H9 (cell line): ENCODE results near the gene MAP7. TPM values are rescaled to one million over a fixed set of nuclear protein-coding genes. Genes with fewer than 3 reads are reported as not detected.

Source experiments
- DNase-seq: peaks from one replicate; pipeline ENCODE4 v3.0.0-alpha.2; 2017
- H2AFZ ChIP-seq: one replicate; pipeline ENCODE4 v1.6.1; 2013; ENCODE audit warnings: mild to moderate bottlenecking, low read length, control low read depth, moderate library complexity
- H2AK5ac ChIP-seq: 2 replicates; pipeline ENCODE4 v1.6.1; 2013; ENCODE audit warnings: low read length, control low read depth, mixed read lengths; ENCODE audit not compliant: insufficient read length
- H2BK120ac ChIP-seq: one replicate; pipeline ENCODE4 v1.6.1; 2013; ENCODE audit warnings: low read depth, mild to moderate bottlenecking, low read length, control low read depth, inconsistent platforms; ENCODE audit not compliant: poor library complexity, severe bottlenecking
- H2BK12ac ChIP-seq: 2 replicates; pipeline ENCODE4 v1.6.1; 2013; ENCODE audit warnings: low read length, control low read depth, mixed read lengths, low read depth; ENCODE audit not compliant: insufficient read length
- H2BK15ac ChIP-seq: 2 replicates; pipeline ENCODE4 v1.6.1; 2013; ENCODE audit warnings: low read depth, low read length, control low read depth
- H2BK20ac ChIP-seq: one replicate; pipeline ENCODE4 v1.6.1; 2013; ENCODE audit warnings: low read depth, mild to moderate bottlenecking, low read length, control low read depth, inconsistent platforms; ENCODE audit not compliant: poor library complexity, severe bottlenecking
- H2BK5ac ChIP-seq: 2 replicates; pipeline ENCODE4 v1.6.1; 2013; ENCODE audit warnings: low read length, control low read depth, mixed read lengths; ENCODE audit not compliant: insufficient read length
- H3K14ac ChIP-seq: 2 replicates; pipeline ENCODE4 v1.6.1; 2013; ENCODE audit warnings: low read length, control low read depth; ENCODE audit not compliant: insufficient read depth
- H3K18ac ChIP-seq: 2 replicates; pipeline ENCODE4 v1.6.1; 2013; ENCODE audit warnings: low read depth, mild to moderate bottlenecking, mixed read lengths, low read length, control low read depth; ENCODE audit not compliant: insufficient read length
- H3K23ac ChIP-seq: 2 replicates; pipeline ENCODE4 v1.6.1; 2013; ENCODE audit warnings: low read length, control low read depth, mixed read lengths, low read depth; ENCODE audit not compliant: insufficient read length
- H3K23me2 ChIP-seq: 2 replicates; pipeline ENCODE4 v1.6.1; 2013; ENCODE audit warnings: low read depth, mild to moderate bottlenecking, mixed read lengths, low read length, control low read depth; ENCODE audit not compliant: insufficient read length, poor library complexity, severe bottlenecking
- H3K27ac ChIP-seq: 2 replicates; pipeline ENCODE4 v1.5.1; 2013; ENCODE audit warnings: low read length, control low read depth, mixed read lengths, low read depth; ENCODE audit not compliant: insufficient read length
- H3K27me3 ChIP-seq: 2 replicates; pipeline ENCODE4 v1.6.1; 2013; ENCODE audit warnings: low read length, control low read depth, inconsistent platforms; ENCODE audit not compliant: insufficient read depth
- H3K4ac ChIP-seq: 2 replicates; pipeline ENCODE4 v1.6.1; 2013; ENCODE audit warnings: low read depth, mild to moderate bottlenecking, control low read depth, inconsistent platforms, low read length, moderate library complexity
- H3K4me1 ChIP-seq: 2 replicates; pipeline ENCODE4 v1.6.1; 2013; ENCODE audit warnings: low read length, control low read depth, inconsistent platforms; ENCODE audit not compliant: insufficient read depth
- H3K4me2 ChIP-seq: 2 replicates; pipeline ENCODE4 v1.6.1; 2013; ENCODE audit warnings: low read length, control low read depth, mixed read lengths; ENCODE audit not compliant: insufficient read length, insufficient read depth
- H3K56ac ChIP-seq: 2 replicates; pipeline ENCODE4 v1.6.1; 2013; ENCODE audit warnings: low read depth, mild to moderate bottlenecking, mixed read lengths, low read length, control low read depth; ENCODE audit not compliant: insufficient read length
- H3K79me1 ChIP-seq: 2 replicates; pipeline ENCODE4 v1.6.1; 2013; ENCODE audit warnings: low read depth, mild to moderate bottlenecking, moderate library complexity, low read length, control low read depth, inconsistent platforms; ENCODE audit not compliant: insufficient read depth, poor library complexity, severe bottlenecking
- H3K79me2 ChIP-seq: 2 replicates; pipeline ENCODE4 v1.6.1; 2013; ENCODE audit warnings: low read length, control low read depth, inconsistent platforms; ENCODE audit not compliant: insufficient read depth
- H3K9ac ChIP-seq: 2 replicates; pipeline ENCODE4 v1.6.1; 2013; ENCODE audit warnings: low read length, control low read depth, mixed read lengths; ENCODE audit not compliant: insufficient read length; ENCODE audit errors: extremely low read depth
- H3K9me3 ChIP-seq: one replicate; pipeline ENCODE4 v1.6.1; 2013; ENCODE audit warnings: low read depth, low read length, inconsistent platforms; ENCODE audit not compliant: control insufficient read depth
- H3T11ph ChIP-seq: one replicate; pipeline ENCODE4 v1.6.1; 2013; ENCODE audit warnings: mild to moderate bottlenecking, low read length, control low read depth, inconsistent platforms
- H4K20me1 ChIP-seq: one replicate; pipeline ENCODE4 v1.6.1; 2013; ENCODE audit not compliant: control insufficient read depth, insufficient read length, insufficient read depth
- H4K5ac ChIP-seq: 2 replicates; pipeline ENCODE4 v1.6.1; 2013; ENCODE audit warnings: low read depth, mild to moderate bottlenecking, mixed read lengths, low read length, control low read depth; ENCODE audit not compliant: insufficient read length
- H4K8ac ChIP-seq: replicated peaks from 2 replicates; pipeline ENCODE4 v1.6.1; 2013; ENCODE audit warnings: low read length, control low read depth, mixed read lengths, low read depth; ENCODE audit not compliant: insufficient read length
- H4K91ac ChIP-seq: 2 replicates; pipeline ENCODE4 v1.6.1; 2013; ENCODE audit warnings: low read depth, mild to moderate bottlenecking, moderate library complexity, mixed read lengths, low read length, control low read depth; ENCODE audit not compliant: insufficient read length
- H3K27ac Mint-ChIP-seq, 3 experiments: 2 replicates in 2 of 3; 3 replicates in 1 of 3; pipeline ENCODE4 v1.8.0; 2020 to 2021; ENCODE audit warnings: mixed read lengths in 3 of 3, mild to moderate bottlenecking in 1 of 3, moderate library complexity in 1 of 3
- H3K27me3 Mint-ChIP-seq: 2 replicates; pipeline ENCODE4 v1.8.0; 2021; ENCODE audit warnings: low read depth, mild to moderate bottlenecking, moderate library complexity, mixed read lengths
- H3K36me3 Mint-ChIP-seq, 3 experiments: 2 replicates in 2 of 3; 3 replicates in 1 of 3; pipeline ENCODE4 v1.8.0; 2020 to 2021; ENCODE audit warnings: low read depth in 3 of 3, mixed read lengths in 3 of 3; ENCODE audit not compliant: insufficient read depth in 1 of 3
- H3K4me1 Mint-ChIP-seq, 2 experiments: 2 replicates each; pipeline ENCODE4 v1.8.0; 2020; ENCODE audit warnings: mixed read lengths in 2 of 2
- H3K4me3 Mint-ChIP-seq, 2 experiments: 2 replicates in 1 of 2; 3 replicates in 1 of 2; pipeline ENCODE4 v1.8.0; 2020 to 2021; ENCODE audit warnings: mild to moderate bottlenecking in 2 of 2, mixed read lengths in 2 of 2, moderate library complexity in 1 of 2
- H3K9me3 Mint-ChIP-seq, 2 experiments: 2 replicates in 1 of 2; 3 replicates in 1 of 2; pipeline ENCODE4 v1.8.0; 2020; ENCODE audit warnings: mild to moderate bottlenecking in 2 of 2, mixed read lengths in 2 of 2, moderate library complexity in 1 of 2
- CTCF ChIP-seq: fragments of 200-600 bp; sonication (generic); conservative IDR thresholded peaks from 3 replicates; pipeline ENCODE4 v1.8.0; 2021; ENCODE audit warnings: antibody characterized with exemption, mild to moderate bottlenecking
- WGBS: extraction: QIAGEN DNeasy Blood & Tissue Kit; methylation state at CpG from one replicate; pipeline ENCODE4 v1.1.7; 2013; ENCODE audit warnings: missing lambda C conversion rate, low lambda C conversion rate, mixed read lengths; ENCODE audit not compliant: insufficient read length; ENCODE audit errors: extremely low coverage; 5-methylcytosine and 5-hydroxymethylcytosine counted together
- total RNA-seq: library from RNA; stranded (reverse); gene quantifications from 2 replicates; pipeline ENCODE4 v1.2.1, GENCODE V29; 2021

The MAP7 gene
- total RNA-seq, 1 experiment from 2014 or later, result 51.1 TPM

GRCh38 chr6:136533487-136533886 lies 16.7 kb downstream of the MAP7 start:
- Histone ChIP-seq H3K27me3 (no peaks in the 10 kb centered on the region), H3K79me1 (peaks cover 4% of the 10 kb centered on the region), H3K9ac (no peak overlapping the region), H4K8ac (no peak overlapping the region), H3K18ac (no peak overlapping the region), H4K20me1 (no peaks in the 10 kb centered on the region), H3K23me2 (no peaks in the 10 kb centered on the region), H3K27ac (no peak overlapping the region), H4K5ac (no peak overlapping the region), H3T11ph (no peak overlapping the region), H3K4me1 (peaks cover 1% of the 10 kb centered on the region; the same call in 1 of the 2 replicates), H2BK15ac (no peak overlapping the region), H4K91ac (no peak overlapping the region), H2AFZ (no peak overlapping the region), H2BK120ac (no peak overlapping the region), H2BK12ac (no peak overlapping the region), H3K9me3 (no peaks in the 10 kb centered on the region), H2BK5ac (no peak overlapping the region), H3K14ac (no peak overlapping the region), H3K4ac (no peak overlapping the region), H3K23ac (no peak overlapping the region), H3K56ac (no peak overlapping the region), H2AK5ac (no peak overlapping the region), H2BK20ac (no peak overlapping the region), H3K4me2 (no peak overlapping the region), H3K79me2 (peaks cover 7% of the 10 kb centered on the region; the same call in 1 of the 2 replicates)
- Mint-ChIP-seq H3K36me3 (peaks cover 1 to 10% (median 7%) of the 10 kb centered on the region in 3 experiments; a peak in 5 of 7 replicates), H3K4me1 (peaks cover 52 to 66% of the 10 kb centered on the region in 2 experiments), H3K27ac (no peak overlapping the region), H3K4me3 (no peak overlapping the region), H3K9me3 (0 out of 5 replicates have a peak, but pooled peaks cover 0 to 3% of the 10 kb centered on the region in 2 experiments), H3K27me3 (no peaks in the 10 kb centered on the region)
- DNase-seq, result no peak
- no peak for TF ChIP-seq CTCF
- WGBS, result no CpG with 5 or more reads among the region's 5 CpGs
